DND-41 (cell line): ENCODE results near the gene APEH.
A peak's percentile ranks its signal among the peaks of the same experiment; 100 is the strongest.

ENCODE experiments used
- ATAC-seq: fragments of 200-7000 bp; cut with Tn5 transposase; 3 replicates; pipeline ENCODE4 v1.9.1; 2021; ENCODE audit warnings: low read depth; ENCODE audit not compliant: insufficient read depth
- DNase-seq: peaks from one replicate; pipeline ENCODE4 v3.0.0-alpha.2; 2020
- H2AFZ ChIP-seq: 2 replicates; pipeline ENCODE4 v1.6.0; 2012; ENCODE audit warnings: low read depth, low read length
- H3K27ac ChIP-seq: 2 replicates; pipeline ENCODE4 v1.5.1; 2012; ENCODE audit warnings: low read length, inconsistent platforms
- H3K27me3 ChIP-seq: fragments of 200-600 bp; sonication (generic); 2 replicates; pipeline ENCODE4 v1.6.0; 2012; ENCODE audit warnings: low read length, mild to moderate bottlenecking, inconsistent platforms; ENCODE audit not compliant: insufficient read depth, poor library complexity
- H3K36me3 ChIP-seq: 2 replicates; pipeline ENCODE4 v1.5.1; 2012; ENCODE audit warnings: low read length, inconsistent platforms; ENCODE audit not compliant: insufficient read depth
- H3K4me1 ChIP-seq: 2 replicates; pipeline ENCODE4 v1.5.1; 2012; ENCODE audit warnings: mild to moderate bottlenecking, low read length; ENCODE audit not compliant: insufficient read depth
- H3K4me2 ChIP-seq: 2 replicates; pipeline ENCODE4 v1.6.0; 2012; ENCODE audit warnings: mild to moderate bottlenecking, moderate library complexity, low read length, inconsistent platforms; ENCODE audit not compliant: insufficient read depth
- H3K4me3 ChIP-seq, 2 experiments: fragments of 200-600 bp in 1 of 2; shearing (Covaris generic) in 1 of 2; 2 replicates each; pipeline ENCODE4 v1.5.1; 2012 to 2016; ENCODE audit warnings: inconsistent platforms in 2 of 2, low read length in 2 of 2, mild to moderate bottlenecking in 2 of 2, low read depth in 1 of 2, moderate library complexity in 1 of 2
- H3K79me2 ChIP-seq: 2 replicates; pipeline ENCODE4 v1.6.0; 2012; ENCODE audit warnings: low read length, inconsistent platforms; ENCODE audit not compliant: insufficient read depth
- H3K9ac ChIP-seq: 2 replicates; pipeline ENCODE4 v1.6.0; 2012; ENCODE audit warnings: low read depth, mild to moderate bottlenecking, inconsistent platforms, low read length, moderate library complexity
- H3K9me3 ChIP-seq: 2 replicates; pipeline ENCODE4 v1.5.1; 2012; ENCODE audit warnings: low read length, moderate library complexity, mild to moderate bottlenecking, inconsistent platforms; ENCODE audit not compliant: insufficient read depth, severe bottlenecking
- H4K20me1 ChIP-seq: 2 replicates; pipeline ENCODE4 v1.6.0; 2012; ENCODE audit warnings: low read length; ENCODE audit not compliant: insufficient read depth
- CTCF ChIP-seq: IDR thresholded peaks from 2 replicates; pipeline ENCODE4 v1.5.1; 2012; ENCODE audit warnings: borderline replicate concordance, low read length, moderate library complexity, mild to moderate bottlenecking; ENCODE audit not compliant: poor library complexity, severe bottlenecking; ENCODE audit errors: extremely low read depth
- EZH2 ChIP-seq: IDR thresholded peaks from 3 replicates; pipeline ENCODE4 v1.6.1; 2012; ENCODE audit warnings: borderline replicate concordance, low read depth, mild to moderate bottlenecking, moderate library complexity, low read length, inconsistent platforms; ENCODE audit not compliant: severe bottlenecking

The APEH gene

GRCh38 chr3:49712631-49713317 is 38.6 kb downstream of the APEH start:
- ATAC-seq (peak; percentile 74), DNase-seq (peak; percentile 69)
- no peaks in the 10 kb centered on the region; the same call in 1 of the 2 replicates for H4K20me1 ChIP-seq
- H3K27me3 ChIP-seq: no peaks in the 10 kb centered on the region
- peak overlapping the region; percentile 59 for H3K27ac ChIP-seq
- H3K4me1 ChIP-seq: peaks cover 12% of the 10 kb centered on the region
- H3K9me3 ChIP-seq: no peaks in the 10 kb centered on the region
- H3K9ac ChIP-seq: no peak overlapping the region
- no peak overlapping the region for H2AFZ ChIP-seq
- no peak overlapping the region for H3K4me3 ChIP-seq
- TF ChIP-seq EZH2 (no peak), CTCF (no peak)
- H3K36me3 ChIP-seq: peaks cover 18% of the 10 kb centered on the region; the same call in 1 of the 2 replicates
- no peaks in the 10 kb centered on the region for H3K79me2 ChIP-seq
- H3K4me2 ChIP-seq: no peak overlapping the region

DNA sequence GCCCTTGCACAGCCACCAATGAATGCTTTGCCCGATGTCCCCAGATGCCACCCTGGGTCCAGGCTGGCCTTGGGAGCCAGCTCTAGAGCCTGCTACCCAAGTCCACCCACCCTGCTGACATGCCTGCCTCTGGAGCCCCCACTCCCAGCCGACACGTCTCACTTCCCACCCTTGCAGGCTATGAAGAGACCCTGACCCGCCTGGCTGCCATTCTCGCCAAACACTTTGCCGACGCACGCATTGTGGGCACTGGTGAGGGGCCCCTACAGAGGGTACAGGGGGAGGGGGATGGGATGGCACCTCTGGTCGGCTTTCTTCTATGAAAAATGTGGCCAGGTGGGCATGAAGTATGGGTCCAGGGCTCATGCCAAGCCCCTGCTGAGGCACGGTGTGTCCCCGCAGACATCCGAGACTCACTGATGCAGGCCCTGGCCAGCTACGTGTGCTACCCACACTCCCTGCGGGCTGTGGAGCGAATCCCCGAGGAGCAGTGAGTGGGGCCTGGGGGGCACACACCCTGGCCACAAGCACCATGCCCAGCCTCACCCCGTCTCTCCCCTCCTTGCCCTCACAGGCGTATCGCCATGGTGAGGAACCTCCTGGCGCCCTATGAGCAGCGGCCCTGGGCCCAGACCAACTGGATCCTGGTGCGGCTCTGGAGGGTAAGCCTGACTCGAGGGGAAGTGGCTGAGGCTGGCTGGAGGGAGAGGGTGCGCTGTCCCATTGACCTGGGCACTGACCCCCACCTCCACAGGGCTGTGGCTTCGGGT is 39.4 kb downstream of the APEH start:
- H3K27ac ChIP-seq: peak overlapping the region; percentile 59; the same call in 1 of the 2 replicates
- TF ChIP-seq EZH2 (no peak), CTCF (no peak)
- H2AFZ ChIP-seq: no peak overlapping the region
- H3K27me3 ChIP-seq: no peaks in the 10 kb centered on the region
- H3K4me1 ChIP-seq: peaks cover 13% of the 10 kb centered on the region
- H3K36me3 ChIP-seq: peaks cover 25% of the 10 kb centered on the region
- DNase-seq (no peak), ATAC-seq (no peak)
- H3K79me2 ChIP-seq: no peaks in the 10 kb centered on the region
- H3K9me3 ChIP-seq: no peaks in the 10 kb centered on the region
- no peak overlapping the region for H3K4me2 ChIP-seq
- H3K4me3 ChIP-seq: no peak overlapping the region
- H3K9ac ChIP-seq: no peak overlapping the region
- peaks cover 3% of the 10 kb centered on the region for H4K20me1 ChIP-seq

- Histone ChIP-seq H2AFZ (no peak overlapping the region), H3K4me1 (peaks cover 27% of the 10 kb centered on the region), H3K9ac (no peak overlapping the region), H3K4me3 (no peak overlapping the region), H3K27me3 (no peaks in the 10 kb centered on the region), H3K79me2 (no peaks in the 10 kb centered on the region), H3K36me3 (peaks cover 29% of the 10 kb centered on the region), H3K27ac (no peak overlapping the region), H3K9me3 (no peaks in the 10 kb centered on the region), H4K20me1 (peaks cover 7% of the 10 kb centered on the region), H3K4me2 (no peak overlapping the region)
- no peak for ATAC-seq
- DNase-seq: no peak
- no peak for TF ChIP-seq CTCF
- no peak for TF ChIP-seq EZH2
Measured at GRCh38 chr3:49714728-49715550, 40.8 kb downstream of the APEH start.
